HepG2 (cell line): ENCODE measurements around the gene BTBD7. TPM values are rescaled to one million over a fixed set of nuclear protein-coding genes. Genes with fewer than 3 reads are reported as not detected.
A peak's percentile ranks its signal among the peaks of the same experiment; 100 is the strongest.

Experiments
- ATAC-seq: fragments of 200-7000 bp; cut with Tn5 transposase; 3 replicates; pipeline ENCODE4 v1.9.1; 2020; ENCODE audit warnings: mild to moderate bottlenecking, moderate library complexity
- BruUV-seq: library from RNA; stranded (reverse); fragments of 400-500 nt; replicated peaks from 2 replicates; lab custom pipeline; 2021; lab: Mats Ljungman, UMichigan
- CTCF ChIA-PET: fragments of 300-600 bp; formaldehyde crosslinking; extraction: SDS; loops from one replicate; lab custom pipeline; 2021; ENCODE audit warnings: low total read pairs, inconsistent platforms, low intra/inter-chr PET ratio; lab: Yijun Ruan, JAX
- POLR2A ChIA-PET: fragments of 350-600 bp; sonication (Branson Sonifier 250); formaldehyde crosslinking; loops from one replicate; lab custom pipeline; 2020; ENCODE audit warnings: antibody characterized with exemption, inconsistent platforms; lab: Yijun Ruan, JAX
- DNase-seq: peaks from one replicate; pipeline ENCODE4 v3.0.0-alpha.2; 2015; ENCODE audit warnings: low spot score
- FAIRE-seq: peaks from 3 replicates; lab custom pipeline; 2011; peaks lifted over from hg19 to GRCh38; lab: Jason Lieb, UNC
- H2AFZ ChIP-seq: one replicate; pipeline ENCODE4 v1.6.1; 2011; ENCODE audit warnings: low read length, inconsistent platforms
- H3K27ac ChIP-seq: fragments of 300-600 bp; 3 replicates; pipeline ENCODE4 v1.8.0; 2011; ENCODE audit warnings: mixed run types, mild to moderate bottlenecking, mixed read lengths, low read length, inconsistent platforms; ENCODE audit not compliant: insufficient read depth; ENCODE audit errors: extremely low read length
- H3K27me3 ChIP-seq, 2 experiments: fragments of 200-600 bp in 1 of 2; 2 replicates in 1 of 2; 3 replicates in 1 of 2; pipeline versions ENCODE4 v1.6.0 to v1.8.0; 2011; ENCODE audit warnings: low read length in 2 of 2, mild to moderate bottlenecking in 2 of 2, moderate library complexity in 2 of 2, inconsistent platforms in 1 of 2; ENCODE audit not compliant: insufficient read depth in 2 of 2, control insufficient read depth in 1 of 2
- H3K36me3 ChIP-seq, 2 experiments: fragments of 200-600 bp in 1 of 2; replicated peaks in 1 of 2; 2 replicates in 1 of 2; 3 replicates in 1 of 2; pipeline versions ENCODE4 v1.5.1 to v1.8.0; 2011; ENCODE audit warnings: low read length in 2 of 2, inconsistent platforms in 1 of 2; ENCODE audit not compliant: insufficient read depth in 2 of 2, control insufficient read depth in 1 of 2
- H3K4me1 ChIP-seq: 2 replicates; pipeline ENCODE4 v1.5.1; 2012; ENCODE audit warnings: low read length, inconsistent platforms; ENCODE audit not compliant: insufficient read depth
- H3K4me2 ChIP-seq: 2 replicates; pipeline ENCODE4 v1.6.0; 2011; ENCODE audit warnings: low read depth, low read length, inconsistent platforms
- H3K4me3 ChIP-seq, 3 experiments: fragments of 200-600 bp in 1 of 3; sonication (generic), shearing (Covaris generic) in 1 of 3; replicated peaks in 1 of 3; 2 replicates each; pipeline ENCODE4 v1.5.1; 2011 to 2016; ENCODE audit warnings: low read length in 3 of 3, inconsistent platforms in 2 of 3, low read depth in 2 of 3, mild to moderate bottlenecking in 2 of 3, control low read depth in 1 of 3, mixed read lengths in 1 of 3; ENCODE audit not compliant: insufficient read depth in 1 of 3
- H3K79me2 ChIP-seq: one replicate; pipeline ENCODE4 v1.6.1; 2011; ENCODE audit warnings: low read length, inconsistent platforms; ENCODE audit not compliant: insufficient read depth
- H3K9ac ChIP-seq: 2 replicates; pipeline ENCODE4 v1.6.0; 2011; ENCODE audit warnings: mild to moderate bottlenecking, low read depth, low read length, inconsistent platforms; ENCODE audit not compliant: insufficient read depth
- H3K9me3 ChIP-seq: 2 replicates; pipeline ENCODE4 v1.5.1; 2012; ENCODE audit warnings: mild to moderate bottlenecking, low read length
- H4K20me1 ChIP-seq: 2 replicates; pipeline ENCODE4 v1.6.0; 2011; ENCODE audit warnings: inconsistent platforms, mild to moderate bottlenecking, low read length, moderate library complexity; ENCODE audit not compliant: insufficient read depth
- CEBPZ ChIP-seq: IDR thresholded peaks from 2 replicates; pipeline ENCODE4 v1.6.1; 2012; ENCODE audit warnings: low read length, improper control_type of control experiment
- HNF4A ChIP-seq: sonication (generic); formaldehyde crosslinking; IDR thresholded peaks from 2 replicates; pipeline ENCODE4 v1.4.0; 2020; ENCODE audit warnings: missing genetic modification reagents
- MAFF ChIP-seq: IDR thresholded peaks from 2 replicates; pipeline ENCODE4 v1.6.1; 2011; ENCODE audit warnings: low read depth, low read length, improper control_type of control experiment
- MAFK ChIP-seq, 2 experiments: IDR thresholded peaks in 1 of 2; conservative IDR thresholded peaks in 1 of 2; 2 replicates each; pipeline ENCODE4 v1.6.1; 2011; ENCODE audit warnings: improper control_type of control experiment in 2 of 2, low read length in 2 of 2
- PBX2 ChIP-seq: IDR thresholded peaks from 2 replicates; pipeline ENCODE4 v1.6.1; 2016; ENCODE audit warnings: control low read depth
- THAP7 ChIP-seq: sonication (generic); formaldehyde crosslinking; IDR thresholded peaks from 2 replicates; pipeline ENCODE4 v1.8.1; 2023; ENCODE audit warnings: mild to moderate bottlenecking, missing genetic modification reagents
- ZBTB25 ChIP-seq: IDR thresholded peaks from 2 replicates; pipeline ENCODE4 v1.6.1; 2018; ENCODE audit warnings: missing genetic modification reagents
- ZBTB3 ChIP-seq: sonication (generic); formaldehyde crosslinking; IDR thresholded peaks from 2 replicates; pipeline ENCODE4 v1.4.0; 2020; ENCODE audit warnings: low read depth, mild to moderate bottlenecking, moderate library complexity, missing genetic modification reagents, borderline replicate concordance
- ZNF264 ChIP-seq: sonication (generic); formaldehyde crosslinking; IDR thresholded peaks from 2 replicates; pipeline ENCODE4 v1.4.0; 2020; ENCODE audit warnings: missing genetic modification reagents
- ZNF788 ChIP-seq: sonication (generic); formaldehyde crosslinking; IDR thresholded peaks from 2 replicates; pipeline ENCODE4 v1.5.0; 2020; ENCODE audit warnings: mild to moderate bottlenecking, missing genetic modification reagents, borderline replicate concordance
- ZSCAN21 ChIP-seq: sonication (generic); formaldehyde crosslinking; IDR thresholded peaks from 2 replicates; pipeline ENCODE4 v1.8.0; 2022; ENCODE audit warnings: mild to moderate bottlenecking, missing genetic modification reagents, moderate library complexity, borderline replicate concordance
- WGBS: methylation state at CpG from one replicate; pipeline ENCODE4 v1.1.6; 2017; ENCODE audit warnings: low lambda C conversion rate; 5-methylcytosine and 5-hydroxymethylcytosine counted together
- in situ Hi-C: cut with HindIII; loops from 2 replicates; pipeline ENCODE4 v1.10.0; 2017; ENCODE audit warnings: low pct_unique_long_range_greater_than_20kb; ENCODE audit not compliant: extremely low pct_ligation_motif_present
- intact Hi-C: fragments of 100-400 bp; cut with micrococcal nuclease; formaldehyde crosslinking; loops from one replicate; pipeline ENCODE4 v1.10.0; 2022; ENCODE audit not compliant: unreplicated experiment
- polyA plus RNA-seq, 8 experiments: library from polyadenylated mRNA; depleted of rRNA in 3 of 8; stranded (reverse) in 7 of 8; unstranded in 1 of 8; fragments of >200 nt; fragmentation: Illumina TruSeq in 4 of 8; extraction: Trizol in 4 of 8; gene quantifications; 2 replicates each; pipeline versions ENCODE4 v1.2.1 to v1.2.3, GENCODE V29; 2011 to 2016; ENCODE audit warnings: low read depth in 4 of 8, missing spikeins in 1 of 8, mixed read lengths in 1 of 8; ENCODE audit not compliant: insufficient read depth in 1 of 8
- total RNA-seq, 5 experiments: library from RNA; depleted of rRNA; stranded (reverse); fragments of >200 nt; fragmentation: Illumina TruSeq; extraction: Trizol; gene quantifications; 2 replicates each; pipeline ENCODE4 v1.2.3, GENCODE V29; 2016; ENCODE audit warnings: low read depth in 1 of 5

The BTBD7 gene
- total and polyA plus RNA-seq, 2 of the 13 experiments (the other 11 are each of a cell fraction or from before 2014, with no cell fraction given), result 11.6 to 15.2 TPM

GRCh38 chr14:93306812-93307211 is 26.0 kb downstream of the BTBD7 start:
- ChIA-PET CTCF (no interaction called here), POLR2A (no interaction called here)
- ATAC-seq (no peak), FAIRE-seq (no peak), DNase-seq (no peak)
- no peak overlapping the region for H3K4me2 ChIP-seq
- intact Hi-C loops, result no loop called here
- no peaks in the 10 kb centered on the region; a peak in 1 of 5 replicates for H3K27me3 ChIP-seq
- no peak overlapping the region for H3K27ac ChIP-seq
- H4K20me1 ChIP-seq, result peaks cover 11% of the 10 kb centered on the region
- H3K4me3 ChIP-seq, result no peak overlapping the region
- H2AFZ ChIP-seq, result no peak overlapping the region
- no TSS peak for BruUV-seq
- H3K36me3 ChIP-seq, result no peaks in the 10 kb centered on the region; a peak in 3 of 5 replicates
- H3K79me2 ChIP-seq, result peaks cover 60% of the 10 kb centered on the region
- in situ Hi-C loops, result no loop called here
- TF ChIP-seq MAFK (conservative IDR thresholded peaks at IDR 0.05 in 1 of 2, IDR thresholded peaks at IDR 0.05 in 1 of 2; ENCODE audit: low read length in 2 of 2), result peak; percentile 73 to 83
- TF ChIP-seq THAP7 (CRISPR knock-in tag), result no peak
- TF ChIP-seq MAFF, result peak; percentile 71
- no peaks in the 10 kb centered on the region for H3K9me3 ChIP-seq
- peaks cover 12% of the 10 kb centered on the region for H3K4me1 ChIP-seq
- H3K9ac ChIP-seq, result no peak overlapping the region

- H3K4me2 ChIP-seq, result no peak overlapping the region
- H3K9ac ChIP-seq, result no peak overlapping the region
- no peak overlapping the region for H2AFZ ChIP-seq
- 83% methylated on average over 6 of the region's 6 CpGs for WGBS
- H3K9me3 ChIP-seq, result no peaks in the 10 kb centered on the region
- no peak for ATAC-seq
- in situ Hi-C loops, result no loop called here
- ChIA-PET POLR2A (no interaction called here), CTCF (no interaction called here)
- intact Hi-C loops, result no loop called here
- no peak overlapping the region for H3K4me3 ChIP-seq
- H3K27ac ChIP-seq, result no peak overlapping the region
- peaks cover 11% of the 10 kb centered on the region for H4K20me1 ChIP-seq
- H3K27me3 ChIP-seq, result no peaks in the 10 kb centered on the region; a peak in 1 of 5 replicates
- no peak for FAIRE-seq
- H3K79me2 ChIP-seq, result peaks cover 55% of the 10 kb centered on the region
- no peak for DNase-seq
- no peaks in the 10 kb centered on the region; a peak in 3 of 5 replicates for H3K36me3 ChIP-seq
- H3K4me1 ChIP-seq, result peaks cover 12% of the 10 kb centered on the region
- no TSS peak for BruUV-seq
- TF ChIP-seq ZNF788 (CRISPR knock-in tag) (no peak), ZNF264 (CRISPR knock-in tag) (no peak), CEBPZ (no peak), ZSCAN21 (CRISPR knock-in tag) (no peak), HNF4A (no peak), PBX2 (CRISPR knock-in tag) (no peak), ZBTB25 (CRISPR knock-in tag) (no peak), ZBTB3 (CRISPR knock-in tag) (no peak)
These were observed 27.0 kb downstream of the BTBD7 start for GRCh38 chr14:93305725-93306418.
